HG03139 (cell line): ENCODE results near the gene NEK11.

Experiments
- ATAC-seq: cut with Tn5 transposase; IDR thresholded peaks from one replicate; pipeline ENCODE4 v1.9.1; 2021; ENCODE audit not compliant: unreplicated experiment

Gene NEK11

DNA sequence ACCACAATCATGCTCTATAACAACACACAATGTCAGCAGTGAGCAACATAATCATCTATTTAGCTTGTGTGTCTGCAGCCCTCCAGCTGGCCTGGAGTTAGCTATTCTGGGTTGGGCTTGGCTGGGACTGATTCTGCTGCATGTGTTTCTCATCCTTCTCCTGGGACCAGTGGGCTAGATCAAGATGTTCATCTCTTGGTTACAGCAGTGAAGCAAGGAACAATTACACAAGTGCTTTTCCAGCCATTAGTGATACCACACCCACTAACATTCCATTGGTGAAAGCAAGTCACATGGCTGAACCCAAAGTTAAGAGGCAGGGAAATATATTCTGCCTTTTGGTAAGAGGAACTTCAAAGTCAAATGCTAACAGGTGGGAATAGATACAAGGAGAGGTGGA lies 369.5 kb downstream of the NEK11 start:
- no peak for ATAC-seq

DNA sequence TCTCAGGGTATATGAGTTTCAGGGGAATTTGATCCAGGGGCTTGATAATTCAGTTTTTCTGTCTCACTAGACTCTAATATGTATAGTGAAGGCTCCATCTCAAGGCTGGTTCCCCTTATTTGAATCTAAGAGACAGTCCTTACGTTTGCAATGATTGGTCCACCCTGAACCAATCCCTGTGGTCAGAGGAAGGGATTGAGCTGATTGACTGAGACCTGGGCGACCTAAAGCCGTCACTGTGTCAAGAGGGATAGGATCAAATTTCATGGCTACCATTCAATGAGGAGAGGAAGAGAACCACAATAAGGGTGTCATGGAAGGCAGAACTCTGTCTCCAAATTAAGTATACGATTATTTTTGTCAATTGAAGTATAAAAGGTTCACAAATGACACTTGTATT lies 371.2 kb downstream of the NEK11 start:
- no peak for ATAC-seq
